Pancreas (tissue), 10 donors: ENCODE measurements around the gene C11orf21. TPM values are rescaled to one million over a fixed set of nuclear protein-coding genes. Genes with fewer than 3 reads are reported as not detected.
A peak's percentile ranks its signal among the peaks of the same experiment; 100 is the strongest.
"Not testable (repeated sequence)": the region's sequence is repeated elsewhere in the genome, so short reads cannot be mapped to it uniquely, and the experiment has no call there.

Experiments
- ATAC-seq, 4 donors: fragments of 200-7000 bp; cut with Tn5 transposase; one replicate each; pipeline versions ENCODE4 v1.8.0 to v1.9.1; 2020; ENCODE audit warnings: mild to moderate bottlenecking in 4 of 4, moderate library complexity in 4 of 4
- DNase-seq, 6 donors: peaks; one replicate each; pipeline ENCODE4 v3.0.0-alpha.2; 2020
- FAIRE-seq: peaks from 2 replicates; lab custom pipeline; 2012; peaks lifted over from hg19 to GRCh38; lab: Jason Lieb, UNC
- H3K27ac ChIP-seq, 4 donors: fragments of 200-600 bp; sonication (generic); 1 replicate in 3 of 4; 2 replicates in 1 of 4; pipeline versions ENCODE4 v1.5.0 to v1.8.0; 2020
- H3K27me3 ChIP-seq, 4 donors: fragments of 200-600 bp; one replicate each; pipeline ENCODE4 v1.8.0; 2021
- H3K36me3 ChIP-seq, 3 donors: fragments of 200-600 bp; sonication (generic) in 1 of 3; one replicate each; pipeline versions ENCODE4 v1.5.0 to v1.8.0; 2020 to 2021
- H3K4me1 ChIP-seq, 3 donors: fragments of 200-600 bp; one replicate each; pipeline ENCODE4 v1.8.0; 2021
- H3K4me3 ChIP-seq, 4 donors: fragments of 200-600 bp; sonication (generic) in 2 of 4; one replicate each; pipeline versions ENCODE4 v1.5.0 to v1.8.0; 2020 to 2021
- H3K9me3 ChIP-seq, 4 donors: fragments of 200-600 bp; one replicate each; pipeline ENCODE4 v1.8.0; 2021
- WGBS, 2 donors: extraction: QIAGEN DNeasy Blood & Tissue Kit; methylation state at CpG; one replicate each; pipeline ENCODE4 v1.1.7; 2013; 5-methylcytosine and 5-hydroxymethylcytosine counted together
- intact Hi-C, 3 donors: fragments of 100-400 bp; cut with DNase I; formaldehyde crosslinking; loops; one replicate each; pipeline versions ENCODE4 v1.11.1 to v1.14.2; 2022
- polyA plus RNA-seq, 2 donors: library from polyadenylated mRNA; stranded (reverse); fragments of 200-250 nt; gene quantifications; one replicate each; pipeline ENCODE4 v1.2.3, GENCODE V29; 2013
- total RNA-seq, 6 donors: library from RNA; stranded (reverse); fragmentation: NEBNext Ultra II Directional in 4 of 6; extraction: Animal tissue kit (Norgen Biotek cat#: 25700) in 4 of 6; gene quantifications; one replicate each; pipeline versions ENCODE4 v1.2.1 to v1.2.4, GENCODE V29; 2021 to 2023
- TF ChIP-seq, protein P1 (sequence below), 4 donors: fragments of 200-600 bp; sonication (generic) in 3 of 4; IDR thresholded peaks; one replicate each; pipeline versions ENCODE4 v1.5.0 to v1.8.0; 2021; ENCODE audit warnings: antibody characterized with exemption in 4 of 4
- donor health status: healthy with polysubstance abuse.
- donor health status: DM: no; HTN: no; CAD: no; lungs with moderate emphysema.
- donor health status: DM: no; HTN: no; CAD: no.
- donor health status: control.
- donor health status: control.
- donor health status: Bipolar disorder and iron deficiency.
- donor health status: DM: yes; HTN: yes; CAD: no.
- donor health status: DM: no; HTN: no; CAD: no.
- donor health status: DM: no; HTN: no; CAD: no.
- donor health status: DM: yes; HTN: yes; CAD: no.

The C11orf21 gene
- total and polyA plus RNA-seq, 8 donors = 0.04 to 0.80 (median 0.22) TPM

DNA sequence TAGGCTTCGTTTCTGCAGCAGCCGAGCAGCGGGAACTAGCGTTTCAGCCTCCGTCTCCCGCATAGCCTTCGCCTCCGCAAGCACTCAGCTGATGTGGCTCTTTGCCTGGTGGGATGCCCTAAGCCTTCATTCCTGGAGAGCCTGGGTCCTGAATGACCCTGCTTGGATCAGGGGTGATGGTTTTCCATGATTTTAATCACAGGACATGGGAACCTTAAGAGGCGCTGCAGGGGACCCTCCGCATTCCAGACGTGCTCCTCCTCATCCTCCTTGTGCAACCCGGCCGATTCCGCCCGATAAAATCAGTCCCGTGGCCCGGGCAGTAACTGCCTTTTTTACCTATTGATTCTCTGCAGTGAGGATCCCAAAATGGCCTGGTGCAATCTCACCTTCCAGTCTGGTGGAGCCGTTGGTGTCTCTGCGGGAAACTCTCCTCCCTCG is 8.2 kb downstream of the C11orf21 start:
- Histone ChIP-seq H3K36me3 (no peaks in the 10 kb centered on the region), H3K4me3 (no peak overlapping the region), H3K27ac (no peak overlapping the region), H3K9me3 (no peaks in the 10 kb centered on the region), H3K27me3 (no peaks in the 10 kb centered on the region), H3K4me1 (peaks cover 0 to 3% (median 0%) of the 10 kb centered on the region in 3 donors)
- intact Hi-C loops = no loop called here
- 79 to 83% methylated on average over 20 of the region's 20 CpGs for WGBS, 2 donors
- FAIRE-seq (no peak), DNase-seq (peak in 1 of 6 donors; percentile 13), ATAC-seq (no peak)
- TF ChIP-seq, protein P1, sequence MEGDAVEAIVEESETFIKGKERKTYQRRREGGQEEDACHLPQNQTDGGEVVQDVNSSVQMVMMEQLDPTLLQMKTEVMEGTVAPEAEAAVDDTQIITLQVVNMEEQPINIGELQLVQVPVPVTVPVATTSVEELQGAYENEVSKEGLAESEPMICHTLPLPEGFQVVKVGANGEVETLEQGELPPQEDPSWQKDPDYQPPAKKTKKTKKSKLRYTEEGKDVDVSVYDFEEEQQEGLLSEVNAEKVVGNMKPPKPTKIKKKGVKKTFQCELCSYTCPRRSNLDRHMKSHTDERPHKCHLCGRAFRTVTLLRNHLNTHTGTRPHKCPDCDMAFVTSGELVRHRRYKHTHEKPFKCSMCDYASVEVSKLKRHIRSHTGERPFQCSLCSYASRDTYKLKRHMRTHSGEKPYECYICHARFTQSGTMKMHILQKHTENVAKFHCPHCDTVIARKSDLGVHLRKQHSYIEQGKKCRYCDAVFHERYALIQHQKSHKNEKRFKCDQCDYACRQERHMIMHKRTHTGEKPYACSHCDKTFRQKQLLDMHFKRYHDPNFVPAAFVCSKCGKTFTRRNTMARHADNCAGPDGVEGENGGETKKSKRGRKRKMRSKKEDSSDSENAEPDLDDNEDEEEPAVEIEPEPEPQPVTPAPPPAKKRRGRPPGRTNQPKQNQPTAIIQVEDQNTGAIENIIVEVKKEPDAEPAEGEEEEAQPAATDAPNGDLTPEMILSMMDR (IDR thresholded peaks at IDR 0.05) = no peak

DNA sequence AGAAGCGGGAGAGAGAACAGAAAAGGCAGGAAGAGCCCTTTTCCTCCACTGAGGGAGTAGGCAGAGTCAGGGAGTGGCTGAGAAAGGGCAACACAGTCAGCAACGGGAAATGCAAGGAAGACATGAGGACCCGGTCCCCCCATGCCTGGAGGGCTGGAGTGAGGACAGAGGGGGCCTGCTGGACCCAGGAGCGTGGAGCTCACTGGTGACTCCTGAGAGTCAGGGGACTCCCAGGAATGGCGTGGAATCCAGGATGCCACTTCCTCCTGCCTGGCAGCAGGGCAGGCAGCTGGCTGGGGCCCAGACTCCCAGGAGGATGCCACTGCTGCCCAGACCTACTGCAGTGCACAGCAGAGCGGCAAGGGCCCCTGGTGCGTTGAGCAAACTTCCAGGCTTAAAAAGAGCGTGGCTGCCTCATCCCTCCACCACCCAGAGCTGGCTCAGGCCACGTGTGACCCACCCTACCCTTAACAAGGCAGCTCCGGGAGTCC is 11.3 kb downstream of the C11orf21 start:
- H3K27ac ChIP-seq = no peak overlapping the region
- WGBS, 2 donors = 37 to 47% methylated on average over 10 of the region's 10 CpGs
- ATAC-seq = peak; percentile 43 to 57 (median 48)
- no peak for FAIRE-seq
- H3K9me3 ChIP-seq = no peaks in the 10 kb centered on the region
- H3K4me3 ChIP-seq = no peak overlapping the region
- TF ChIP-seq, protein P1 (IDR thresholded peaks at IDR 0.05) = no peak
- intact Hi-C loops = no loop called here
- H3K36me3 ChIP-seq = no peaks in the 10 kb centered on the region
- peak in 3 of 6 donors; percentile 40 to 55 (median 49) for DNase-seq
- H3K4me1 ChIP-seq = peaks cover 0 to 3% (median 0%) of the 10 kb centered on the region in 3 donors
- H3K27me3 ChIP-seq = no peaks in the 10 kb centered on the region

DNA sequence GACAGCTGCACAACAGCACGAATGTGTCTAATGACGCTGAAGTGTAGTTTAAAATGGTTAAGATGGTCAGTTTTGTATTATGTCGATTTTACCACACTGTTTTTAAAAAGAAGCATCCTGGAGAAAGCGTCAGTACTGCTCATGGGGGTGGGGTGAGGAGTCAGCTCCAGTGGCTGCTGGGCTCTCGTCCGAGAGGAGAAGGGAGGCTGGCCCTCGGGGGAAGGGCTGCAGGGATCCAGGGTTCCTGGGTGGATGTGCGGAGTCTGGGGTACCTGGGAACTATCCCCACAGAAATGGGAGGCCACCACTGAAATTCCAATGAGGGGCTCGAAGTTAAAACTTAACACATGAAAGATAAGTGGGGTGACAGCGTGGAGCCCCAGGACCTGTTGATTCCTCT is 11.9 kb downstream of the C11orf21 start:
- Histone ChIP-seq H3K27ac (no peak overlapping the region), H3K36me3 (no peaks in the 10 kb centered on the region), H3K27me3 (no peaks in the 10 kb centered on the region), H3K4me3 (no peak overlapping the region), H3K9me3 (no peaks in the 10 kb centered on the region), H3K4me1 (peaks cover 0 to 3% (median 0%) of the 10 kb centered on the region in 3 donors)
- DNase-seq = peak in 1 of 6 donors; percentile 24
- no peak for FAIRE-seq
- no peak for ATAC-seq
- WGBS, 2 donors = 76 to 81% methylated on average over 10 of the region's 10 CpGs
- intact Hi-C loops = no loop called here
- TF ChIP-seq, protein P1 (IDR thresholded peaks at IDR 0.05) = no peak

DNA sequence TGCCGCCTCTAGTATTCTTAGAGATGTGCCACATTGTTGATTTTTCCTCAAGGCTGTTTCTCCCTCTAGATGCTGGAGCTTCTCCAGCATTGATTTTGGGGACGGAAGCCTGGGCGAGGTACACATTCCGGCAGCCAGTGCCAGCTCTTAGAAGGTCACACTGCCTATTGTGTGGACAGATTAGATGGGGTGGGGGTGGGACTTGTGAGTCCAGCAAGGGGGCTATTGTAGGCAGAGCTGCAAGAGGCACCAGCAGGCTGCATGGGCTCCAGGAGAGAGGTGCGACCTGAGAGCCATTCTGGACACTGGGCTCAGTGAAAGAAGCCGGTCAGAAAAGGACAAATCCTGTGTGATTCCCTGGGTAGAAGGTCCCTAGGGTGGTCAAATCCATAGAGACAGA is 12.4 kb downstream of the C11orf21 start:
- TF ChIP-seq, protein P1 (IDR thresholded peaks at IDR 0.05) = no peak
- Histone ChIP-seq H3K4me1 (peaks cover 0 to 3% (median 0%) of the 10 kb centered on the region in 3 donors), H3K27me3 (no peaks in the 10 kb centered on the region), H3K27ac (no peak overlapping the region), H3K4me3 (no peak overlapping the region), H3K36me3 (no peaks in the 10 kb centered on the region), H3K9me3 (no peaks in the 10 kb centered on the region)
- 21 to 23% methylated on average over 6 of the region's 6 CpGs for WGBS, 2 donors
- ATAC-seq = peak; percentile 58 to 82 (median 78)
- peak in 4 of 6 donors; percentile 28 to 53 (median 41) for DNase-seq
- intact Hi-C loops = no loop called here
- no peak for FAIRE-seq

DNA sequence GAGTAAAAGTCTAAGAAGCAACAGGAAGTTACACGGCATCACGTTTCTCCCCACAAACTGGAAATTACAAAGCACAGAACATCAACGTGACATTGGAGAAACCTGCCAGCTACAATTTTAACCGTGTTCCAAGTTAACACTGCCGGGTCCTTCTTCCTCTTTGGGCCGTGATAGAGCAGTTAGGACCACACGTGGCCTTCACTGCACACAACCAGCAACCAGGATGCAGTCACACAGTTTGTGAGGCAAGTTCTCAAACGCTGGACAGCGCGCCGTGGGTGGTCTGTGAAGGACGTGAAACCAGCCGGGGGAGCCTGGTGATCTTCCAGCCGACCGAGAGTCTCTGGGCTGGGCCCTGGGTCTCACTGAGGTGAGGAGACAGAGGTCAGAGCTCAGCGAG is 14.6 kb downstream of the C11orf21 start:
- intact Hi-C loops = no loop called here
- TF ChIP-seq, protein P1 (IDR thresholded peaks at IDR 0.05) = no peak
- DNase-seq = peak in 1 of 6 donors; percentile 24
- Histone ChIP-seq H3K9me3 (no peaks in the 10 kb centered on the region), H3K27me3 (no peaks in the 10 kb centered on the region), H3K27ac (no peak overlapping the region), H3K4me1 (peaks cover 0 to 3% (median 0%) of the 10 kb centered on the region in 3 donors), H3K4me3 (no peak overlapping the region), H3K36me3 (no peaks in the 10 kb centered on the region)
- 62 to 70% methylated on average over 16 of the region's 16 CpGs for WGBS, 2 donors
- no peak for ATAC-seq
- FAIRE-seq = no peak

DNA sequence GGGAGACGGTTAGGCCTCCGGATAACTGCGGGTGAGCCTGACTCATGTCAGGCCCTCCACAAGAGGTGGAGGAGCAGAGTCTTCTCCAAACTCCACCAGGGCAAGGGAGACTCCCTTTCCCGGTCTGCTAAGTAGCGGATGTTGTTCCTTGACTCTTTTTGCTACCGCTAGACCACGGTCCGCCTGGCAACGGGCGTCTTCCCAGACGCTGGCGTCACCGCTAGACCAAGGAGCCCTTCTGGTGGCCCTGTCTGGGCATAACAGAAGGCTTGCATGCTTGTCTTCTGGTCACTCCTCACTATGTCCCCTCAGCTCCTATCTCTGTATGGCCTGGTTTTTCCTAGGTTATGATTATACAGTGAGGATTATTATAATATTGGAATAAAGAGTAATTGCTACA is 15.4 kb downstream of the C11orf21 start:
- H3K27ac ChIP-seq, H3K36me3 ChIP-seq, H3K27me3 ChIP-seq, H3K4me3 ChIP-seq, FAIRE-seq, intact Hi-C loops, ATAC-seq, H3K9me3 ChIP-seq, H3K4me1 ChIP-seq: not testable (repeated sequence)
- DNase-seq = peak in 1 of 6 donors; percentile 19
- 86 to 94% methylated on average over 10 to 13 of the region's 13 CpGs for WGBS, 2 donors
